Effector CD4-positive, alpha-beta T cell (primary cell): ENCODE results near the gene MEX3A.

Source experiments
- DNase-seq: peaks from one replicate; pipeline ENCODE4 v3.0.0-alpha.2; 2020

MEX3A gene

GRCh38 chr1:156102633-156103511, 20.6 kb upstream of the MEX3A start:
- no peak for DNase-seq

- DNase-seq = no peak
Observed at GRCh38 chr1:156101880-156102279, 19.6 kb upstream of the MEX3A start.

GRCh38 chr1:156100205-156100995, 18.1 kb upstream of the MEX3A start:
- no peak for DNase-seq

- no peak for DNase-seq
Observed at GRCh38 chr1:156099282-156099681, 17.0 kb upstream of the MEX3A start.

- no peak for DNase-seq
Observed at GRCh38 chr1:156098784-156099183, 16.5 kb upstream of the MEX3A start.

GRCh38 chr1:156097499-156098178, 15.4 kb upstream of the MEX3A start:
- no peak for DNase-seq

- DNase-seq = peak; percentile 86
Observed at GRCh38 chr1:156096640-156097391, 14.6 kb upstream of the MEX3A start.

- no peak for DNase-seq
Observed at GRCh38 chr1:156095906-156096508, 13.7 kb upstream of the MEX3A start.

- DNase-seq = no peak
Observed at GRCh38 chr1:156091610-156092009, 9.3 kb upstream of the MEX3A start.

- peak; percentile 88 for DNase-seq
Observed at GRCh38 chr1:156090840-156091188, 8.5 kb upstream of the MEX3A start.

- no peak for DNase-seq
Observed at GRCh38 chr1:156090138-156090839, 8.0 kb upstream of the MEX3A start.

GRCh38 chr1:156089704-156090103, 7.4 kb upstream of the MEX3A start:
- DNase-seq = no peak

GRCh38 chr1:156086256-156086662, 4.0 kb upstream of the MEX3A start:
- DNase-seq = no peak

- no peak for DNase-seq
Observed at GRCh38 chr1:156083800-156084790, 1.8 kb upstream of the MEX3A start.

- no peak for DNase-seq
Observed at GRCh38 chr1:156081917-156082308, 352 bp downstream of the MEX3A start.

- no peak for DNase-seq
Observed at GRCh38 chr1:156081180-156081916, 917 bp downstream of the MEX3A start.

GRCh38 chr1:156080863-156081179, 1.4 kb downstream of the MEX3A start:
- DNase-seq = no peak

- DNase-seq = no peak
Observed at GRCh38 chr1:156080241-156080862, 1.9 kb downstream of the MEX3A start.

GRCh38 chr1:156079762-156080161, 2.5 kb downstream of the MEX3A start:
- no peak for DNase-seq
